ENCODE measurements around the gene ZNF787.

The ZNF787 gene

DNA sequence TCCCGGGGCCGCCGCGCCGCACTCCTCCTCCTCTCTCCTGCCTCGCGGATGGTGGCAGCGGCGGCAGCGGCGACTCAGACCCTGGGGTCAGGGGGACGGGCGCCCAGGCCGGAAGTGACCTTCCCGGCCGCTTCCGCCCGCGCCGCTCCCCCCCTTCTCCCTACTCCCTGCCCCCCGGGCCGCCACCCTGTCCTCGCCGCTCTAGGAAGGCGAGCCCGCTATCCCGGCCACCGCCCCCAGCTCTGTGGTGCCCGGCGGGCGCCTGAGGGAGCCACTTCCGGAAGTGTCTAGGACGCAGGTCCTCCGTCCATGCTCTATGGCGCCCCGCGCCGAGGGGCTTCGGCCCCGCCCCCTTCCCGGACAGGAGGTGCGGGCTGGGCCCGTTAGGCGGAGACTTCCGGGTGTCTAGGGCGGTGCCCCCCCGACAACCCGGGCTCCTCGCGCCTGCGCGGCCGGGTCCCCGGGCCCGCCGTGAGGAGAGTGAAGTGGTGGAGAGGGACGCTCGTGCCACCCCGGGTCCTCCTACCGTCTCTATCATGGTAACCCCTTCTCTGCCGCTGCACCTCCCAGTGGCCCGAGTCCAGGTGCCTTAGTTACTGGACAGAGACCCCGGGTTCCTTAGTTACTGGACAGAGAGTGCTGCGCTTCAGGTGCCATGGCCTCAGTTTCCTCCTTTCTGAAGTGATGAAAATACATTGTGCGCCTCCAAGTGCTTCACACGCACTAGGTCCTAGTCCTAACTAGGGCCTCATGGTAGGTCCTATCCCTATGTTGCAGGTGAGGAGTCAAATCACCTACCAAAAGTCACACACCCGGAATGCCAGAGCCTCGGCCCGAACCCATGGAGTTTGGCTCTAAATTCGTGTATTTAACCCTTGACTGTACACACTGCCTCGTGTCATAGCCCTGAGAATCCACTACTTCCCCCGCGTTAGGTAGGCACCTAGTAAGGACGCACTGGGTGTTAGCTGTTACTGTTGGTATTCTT, at the start of gene ZNF787:
ZNF787 (minus strand) TSS at position 116 of the 988 bp plus-strand sequence. CDS start 18,078 bp downstream, outside the sequence.
- H3K9me3 ChIP-seq (ENCODE audit: low read length) = no peaks in the 10 kb centered on the region

DNA sequence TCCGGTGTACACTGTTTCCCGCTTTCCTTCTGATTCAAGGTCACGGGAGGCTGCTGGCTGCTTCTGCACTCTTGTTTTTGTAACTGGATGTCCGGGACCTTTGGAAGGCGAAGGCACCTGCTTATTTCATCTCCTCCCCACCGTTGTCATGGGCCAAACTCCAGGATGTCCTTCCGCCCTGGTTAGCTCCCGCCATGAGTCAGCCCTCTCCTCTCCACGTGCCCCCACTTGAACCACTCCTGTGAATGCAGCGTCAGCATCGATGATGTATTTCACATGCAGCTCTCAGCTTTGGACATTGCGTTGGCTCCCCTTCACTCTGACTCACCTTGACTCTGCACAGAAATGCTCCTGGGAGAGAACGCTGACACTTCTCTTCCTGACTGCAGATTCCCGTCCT, 49.2 kb upstream of the ZNF787 start:
- H3K4me1 ChIP-seq (ENCODE audit: insufficient read depth, low read length) = peaks cover 3% of the 10 kb centered on the region
- H3K36me3 ChIP-seq (ENCODE audit: insufficient read depth, low read length) = no peaks in the 10 kb centered on the region

More for the DNA sequence above, at the start of gene ZNF787:
- Histone ChIP-seq H3K27me3 (ENCODE audit: insufficient read depth, low read length) (no peaks in the 10 kb centered on the region), H3K4me3 (ENCODE audit: low read length) (peak within 1 kb of the TSS; percentile 47), H2AFZ (ENCODE audit: low read depth, low read length) (peak within 1 kb of the TSS; percentile 6), H3K36me3 (ENCODE audit: insufficient read depth, low read length) (no peaks in the 10 kb centered on the region), H3K4me1 (ENCODE audit: insufficient read depth, low read length) (peaks cover 16% of the 10 kb centered on the region)

GRCh38 chr19:56167064-56167578, 46.0 kb upstream of the ZNF787 start:
- Histone ChIP-seq H3K4me1 (ENCODE audit: insufficient read depth, low read length) (no peaks in the 10 kb centered on the region), H3K27me3 (ENCODE audit: insufficient read depth, low read length) (no peaks in the 10 kb centered on the region), H3K4me3 (ENCODE audit: low read length) (no peak overlapping the region), H3K36me3 (ENCODE audit: insufficient read depth, low read length) (no peaks in the 10 kb centered on the region), H3K9me3 (ENCODE audit: low read length) (no peaks in the 10 kb centered on the region), H2AFZ (ENCODE audit: low read depth, low read length) (no peak overlapping the region)

More for the DNA sequence above, 49.2 kb upstream of the ZNF787 start:
- Histone ChIP-seq H3K27me3 (ENCODE audit: insufficient read depth, low read length) (no peaks in the 10 kb centered on the region), H3K4me3 (ENCODE audit: low read length) (no peak overlapping the region), H3K9me3 (ENCODE audit: low read length) (no peaks in the 10 kb centered on the region), H2AFZ (ENCODE audit: low read depth, low read length) (no peak overlapping the region)

GRCh38 chr19:56163097-56163496, 42.0 kb upstream of the ZNF787 start:
- H3K4me3 ChIP-seq (ENCODE audit: low read length) = no peak overlapping the region
- peaks cover 10% of the 10 kb centered on the region for H3K36me3 ChIP-seq (ENCODE audit: insufficient read depth, low read length)
- H3K9me3 ChIP-seq (ENCODE audit: low read length) = no peaks in the 10 kb centered on the region
- H3K4me1 ChIP-seq (ENCODE audit: insufficient read depth, low read length) = no peaks in the 10 kb centered on the region
- no peaks in the 10 kb centered on the region for H3K27me3 ChIP-seq (ENCODE audit: insufficient read depth, low read length)
- no peak overlapping the region for H2AFZ ChIP-seq (ENCODE audit: low read depth, low read length)

DNA sequence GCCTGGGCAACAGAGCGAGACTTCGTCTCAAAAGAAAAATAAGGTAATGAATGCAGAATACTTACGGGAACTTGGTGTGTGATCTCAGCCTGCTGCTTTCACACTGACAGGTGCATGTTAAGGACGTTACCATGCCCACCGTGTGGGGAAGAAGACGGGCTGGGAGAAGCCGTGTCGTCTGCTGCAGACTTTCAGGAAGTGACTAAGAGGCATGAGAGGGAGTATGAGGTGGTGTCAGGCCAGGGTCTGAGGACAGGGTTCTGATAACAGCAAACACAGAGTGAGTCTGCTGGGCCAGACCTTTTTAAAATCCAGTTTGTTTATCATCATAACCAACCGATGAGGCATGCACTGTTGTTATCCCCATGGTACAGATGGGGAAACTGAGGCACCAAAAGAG, 41.2 kb upstream of the ZNF787 start:
- Histone ChIP-seq H3K27me3 (ENCODE audit: insufficient read depth, low read length) (no peaks in the 10 kb centered on the region), H3K4me3 (ENCODE audit: low read length) (no peak overlapping the region), H3K9me3 (ENCODE audit: low read length) (no peaks in the 10 kb centered on the region), H3K4me1 (ENCODE audit: insufficient read depth, low read length) (no peaks in the 10 kb centered on the region), H2AFZ (ENCODE audit: low read depth, low read length) (no peak overlapping the region), H3K36me3 (ENCODE audit: insufficient read depth, low read length) (peaks cover 10% of the 10 kb centered on the region)

DNA sequence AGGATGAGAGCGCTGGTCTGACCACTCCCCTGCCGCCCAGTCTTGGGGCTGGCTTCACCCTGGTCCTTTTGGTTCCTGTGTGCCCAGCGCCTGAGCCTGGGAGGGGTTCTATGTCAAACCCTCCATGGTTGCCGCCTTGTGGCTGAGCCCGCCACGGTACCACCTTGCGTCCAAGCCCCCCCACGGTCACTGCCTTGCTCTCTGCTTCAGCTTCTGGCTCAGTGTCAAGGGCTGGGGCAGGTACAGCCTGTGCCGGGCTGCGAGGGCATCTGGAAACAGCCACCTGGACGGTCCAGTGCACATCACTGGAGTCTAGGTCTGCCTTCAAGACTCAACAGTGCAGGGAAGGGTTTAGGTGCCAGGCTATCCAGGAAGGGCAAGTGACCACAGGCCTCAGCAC, 40.4 kb upstream of the ZNF787 start:
- no peak overlapping the region for H2AFZ ChIP-seq (ENCODE audit: low read depth, low read length)
- H3K27me3 ChIP-seq (ENCODE audit: insufficient read depth, low read length) = no peaks in the 10 kb centered on the region
- no peaks in the 10 kb centered on the region for H3K4me1 ChIP-seq (ENCODE audit: insufficient read depth, low read length)
- H3K9me3 ChIP-seq (ENCODE audit: low read length) = no peaks in the 10 kb centered on the region
- peaks cover 16% of the 10 kb centered on the region for H3K36me3 ChIP-seq (ENCODE audit: insufficient read depth, low read length)
- H3K4me3 ChIP-seq (ENCODE audit: low read length) = no peak overlapping the region

GRCh38 chr19:56159622-56160271, 38.7 kb upstream of the ZNF787 start:
- Histone ChIP-seq H3K4me1 (ENCODE audit: insufficient read depth, low read length) (no peaks in the 10 kb centered on the region), H3K9me3 (ENCODE audit: low read length) (no peaks in the 10 kb centered on the region), H3K27me3 (ENCODE audit: insufficient read depth, low read length) (no peaks in the 10 kb centered on the region), H2AFZ (ENCODE audit: low read depth, low read length) (no peak overlapping the region), H3K4me3 (ENCODE audit: low read length) (no peak overlapping the region), H3K36me3 (ENCODE audit: insufficient read depth, low read length) (peaks cover 33% of the 10 kb centered on the region)

GRCh38 chr19:56159009-56159559, 38.0 kb upstream of the ZNF787 start:
- H3K36me3 ChIP-seq (ENCODE audit: insufficient read depth, low read length) = peaks cover 33% of the 10 kb centered on the region
- H3K4me3 ChIP-seq (ENCODE audit: low read length) = no peak overlapping the region
- H2AFZ ChIP-seq (ENCODE audit: low read depth, low read length) = no peak overlapping the region
- H3K4me1 ChIP-seq (ENCODE audit: insufficient read depth, low read length) = no peaks in the 10 kb centered on the region
- no peaks in the 10 kb centered on the region for H3K27me3 ChIP-seq (ENCODE audit: insufficient read depth, low read length)
- no peaks in the 10 kb centered on the region for H3K9me3 ChIP-seq (ENCODE audit: low read length)

DNA sequence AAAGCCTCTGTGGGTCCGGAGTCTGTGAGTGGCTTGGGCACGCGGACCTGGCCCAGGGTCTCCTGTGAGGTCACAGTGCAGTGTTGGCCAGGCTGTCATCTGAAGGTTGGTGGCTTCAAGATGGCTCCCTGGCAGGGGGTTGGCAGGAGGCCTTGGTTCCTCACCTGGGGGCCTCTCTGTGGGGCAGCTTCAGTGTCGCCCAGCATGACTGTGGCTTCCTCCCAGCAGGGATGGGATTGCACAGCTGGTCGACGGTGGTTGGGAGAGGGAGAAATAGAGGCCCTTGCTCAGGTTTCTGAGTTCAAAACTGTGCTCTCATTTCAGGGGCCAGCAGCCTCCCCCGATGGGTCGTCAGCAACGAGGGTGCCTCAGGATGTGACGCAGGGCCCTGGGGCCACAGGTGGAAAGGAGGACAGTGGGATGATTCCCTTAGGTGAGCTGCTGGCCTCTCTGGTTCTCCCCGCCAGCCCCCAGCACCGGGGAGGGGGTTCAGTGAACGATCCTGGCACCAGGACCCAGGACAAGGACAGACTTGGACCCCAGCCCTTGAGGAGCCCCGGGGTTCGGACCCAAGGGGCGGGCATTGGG, 37.2 kb upstream of the ZNF787 start:
- no peaks in the 10 kb centered on the region for H3K4me1 ChIP-seq (ENCODE audit: insufficient read depth, low read length)
- H3K36me3 ChIP-seq (ENCODE audit: insufficient read depth, low read length) = peaks cover 33% of the 10 kb centered on the region
- H3K27me3 ChIP-seq (ENCODE audit: insufficient read depth, low read length) = no peaks in the 10 kb centered on the region
- no peak overlapping the region for H3K4me3 ChIP-seq (ENCODE audit: low read length)
- H2AFZ ChIP-seq (ENCODE audit: low read depth, low read length) = no peak overlapping the region
- H3K9me3 ChIP-seq (ENCODE audit: low read length) = no peaks in the 10 kb centered on the region

- H3K4me3 ChIP-seq (ENCODE audit: low read length) = no peak overlapping the region
- peaks cover 33% of the 10 kb centered on the region for H3K36me3 ChIP-seq (ENCODE audit: insufficient read depth, low read length)
- H3K9me3 ChIP-seq (ENCODE audit: low read length) = no peaks in the 10 kb centered on the region
- no peaks in the 10 kb centered on the region for H3K27me3 ChIP-seq (ENCODE audit: insufficient read depth, low read length)
- H3K4me1 ChIP-seq (ENCODE audit: insufficient read depth, low read length) = no peaks in the 10 kb centered on the region
- H2AFZ ChIP-seq (ENCODE audit: low read depth, low read length) = no peak overlapping the region
Measured at GRCh38 chr19:56156768-56157167, 35.7 kb upstream of the ZNF787 start.

DNA sequence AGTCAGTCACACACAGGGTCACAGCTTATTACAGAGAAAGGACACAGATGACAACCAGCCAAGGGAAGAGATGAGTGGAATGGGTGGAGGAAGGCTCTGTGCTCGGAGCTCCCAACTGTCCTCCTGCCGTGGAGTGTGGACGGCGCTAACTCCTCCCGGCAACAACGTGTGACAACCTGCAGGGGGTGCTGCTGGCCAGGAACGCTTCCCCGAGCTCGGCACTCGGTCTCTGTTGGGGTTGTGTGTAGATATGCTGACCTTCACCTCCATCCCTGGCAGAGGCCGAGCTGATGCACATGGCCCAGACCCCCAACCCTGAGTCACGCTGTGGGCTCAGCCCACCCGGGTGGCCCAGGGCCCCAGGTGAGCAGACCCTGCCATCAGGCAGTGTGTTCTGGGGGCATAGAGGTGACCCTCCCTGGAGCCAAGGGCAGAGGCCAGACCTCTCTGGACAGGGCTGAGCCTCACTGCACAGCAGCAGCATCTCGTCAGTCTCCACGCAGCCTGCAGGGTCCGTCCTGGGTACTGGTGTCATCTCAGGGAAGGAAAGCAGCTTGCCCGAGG, 34.1 kb upstream of the ZNF787 start:
- no peaks in the 10 kb centered on the region for H3K9me3 ChIP-seq (ENCODE audit: low read length)
- no peaks in the 10 kb centered on the region for H3K4me1 ChIP-seq (ENCODE audit: insufficient read depth, low read length)
- no peak overlapping the region for H2AFZ ChIP-seq (ENCODE audit: low read depth, low read length)
- H3K27me3 ChIP-seq (ENCODE audit: insufficient read depth, low read length) = no peaks in the 10 kb centered on the region
- peaks cover 33% of the 10 kb centered on the region for H3K36me3 ChIP-seq (ENCODE audit: insufficient read depth, low read length)
- H3K4me3 ChIP-seq (ENCODE audit: low read length) = no peak overlapping the region

- peaks cover 5% of the 10 kb centered on the region for H3K9me3 ChIP-seq (ENCODE audit: low read length)
- no peaks in the 10 kb centered on the region for H3K4me1 ChIP-seq (ENCODE audit: insufficient read depth, low read length)
- H3K36me3 ChIP-seq (ENCODE audit: insufficient read depth, low read length) = peaks cover 31% of the 10 kb centered on the region
- H3K27me3 ChIP-seq (ENCODE audit: insufficient read depth, low read length) = no peaks in the 10 kb centered on the region
- no peak overlapping the region for H3K4me3 ChIP-seq (ENCODE audit: low read length)
- H2AFZ ChIP-seq (ENCODE audit: low read depth, low read length) = no peak overlapping the region
Measured at GRCh38 chr19:56153507-56153906, 32.4 kb upstream of the ZNF787 start.
